ENCODE results near the gene QRICH1. TPM values are rescaled to one million over a fixed set of nuclear protein-coding genes. Genes with fewer than 3 reads are reported as not detected.
A peak's percentile ranks its signal among the peaks of the same experiment; 100 is the strongest.

The QRICH1 gene
- 96.1 TPM for polyA plus RNA-seq (2012; ENCODE audit: insufficient read depth, insufficient read length)

DNA sequence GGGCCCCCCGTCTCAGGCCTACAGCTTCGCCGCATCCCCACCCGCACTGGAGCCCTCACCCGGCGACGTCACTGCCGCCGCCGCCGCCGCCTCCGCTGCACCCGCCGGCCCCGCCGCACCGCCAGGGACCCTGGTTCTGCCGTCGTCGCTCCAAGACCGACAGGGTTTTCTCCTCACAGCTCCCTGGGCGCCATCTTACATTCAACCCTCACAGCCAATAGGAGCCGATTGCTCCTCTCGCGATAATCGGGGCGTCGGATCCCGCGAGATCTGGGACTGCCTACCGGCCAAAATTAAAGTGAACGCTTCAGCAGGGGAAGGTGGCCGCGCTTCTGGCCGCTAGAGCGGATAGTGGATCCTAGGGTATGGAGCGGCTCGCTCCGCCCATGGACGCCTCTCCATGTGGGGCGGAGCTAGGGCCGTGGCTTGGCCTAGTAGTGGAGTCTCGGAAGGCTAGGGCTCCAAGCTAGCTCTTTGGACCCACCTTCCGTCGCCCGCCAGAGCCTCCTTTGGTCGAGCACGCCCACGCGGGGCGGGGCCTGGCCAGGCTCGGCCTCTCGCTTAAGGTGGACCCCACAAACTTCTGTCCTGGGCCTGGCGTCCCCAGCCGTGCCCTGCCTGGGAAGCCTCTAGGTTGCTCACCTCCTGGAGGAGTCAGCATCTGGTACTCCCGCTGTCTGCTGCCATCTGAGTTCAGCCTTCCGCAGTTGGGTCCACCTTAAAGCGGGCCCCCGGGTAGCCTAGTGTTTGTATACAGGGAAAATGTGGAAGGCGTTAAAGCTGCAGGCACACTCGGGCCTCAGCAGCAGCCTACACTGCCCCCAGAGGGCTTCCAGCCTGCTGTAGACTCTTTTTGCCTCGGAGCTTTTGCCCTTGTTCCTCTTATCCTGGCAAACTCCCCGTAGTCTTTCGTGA is at the start of gene QRICH1:
TSS of gene QRICH1 (minus strand) at position 219 of the 915 bp plus-strand sequence. CDS start 17,054 bp downstream, outside the sequence.
- peak within 1 kb of the TSS; percentile 100 for H3K4me3 ChIP-seq (ENCODE audit: low read length)

GRCh38 chr3:49140080-49140479 is 46.2 kb upstream of the QRICH1 start:
- no peak overlapping the region for H3K4me3 ChIP-seq (ENCODE audit: low read length)
- DNase-seq (ENCODE audit: low read depth, low spot score): no peak

More for the DNA sequence above, at the start of gene QRICH1:
- peak; percentile 96 for DNase-seq (ENCODE audit: low read depth, low spot score)

DNA sequence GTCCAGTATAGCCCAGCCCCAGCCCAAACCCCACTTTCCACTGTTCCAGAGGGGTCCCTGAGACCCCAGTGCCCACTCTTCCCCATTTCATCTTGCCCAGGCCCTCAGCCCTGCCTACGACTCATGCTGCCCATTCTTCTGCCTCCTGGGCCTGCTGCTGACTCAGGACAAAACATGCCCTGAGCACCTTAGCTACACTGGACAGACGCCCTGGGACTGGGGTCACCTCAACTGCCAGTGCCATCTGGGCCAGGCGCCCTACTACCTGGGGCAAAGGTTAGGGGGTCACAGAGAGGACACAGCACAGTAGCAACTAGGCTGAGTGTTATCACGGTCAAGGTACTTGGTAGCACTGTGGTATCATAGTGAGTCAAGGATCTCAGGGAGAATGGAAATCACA is 41.6 kb upstream of the QRICH1 start:
- DNase-seq (ENCODE audit: low read depth, low spot score): no peak
- no peak overlapping the region for H3K4me3 ChIP-seq (ENCODE audit: low read length)

DNA sequence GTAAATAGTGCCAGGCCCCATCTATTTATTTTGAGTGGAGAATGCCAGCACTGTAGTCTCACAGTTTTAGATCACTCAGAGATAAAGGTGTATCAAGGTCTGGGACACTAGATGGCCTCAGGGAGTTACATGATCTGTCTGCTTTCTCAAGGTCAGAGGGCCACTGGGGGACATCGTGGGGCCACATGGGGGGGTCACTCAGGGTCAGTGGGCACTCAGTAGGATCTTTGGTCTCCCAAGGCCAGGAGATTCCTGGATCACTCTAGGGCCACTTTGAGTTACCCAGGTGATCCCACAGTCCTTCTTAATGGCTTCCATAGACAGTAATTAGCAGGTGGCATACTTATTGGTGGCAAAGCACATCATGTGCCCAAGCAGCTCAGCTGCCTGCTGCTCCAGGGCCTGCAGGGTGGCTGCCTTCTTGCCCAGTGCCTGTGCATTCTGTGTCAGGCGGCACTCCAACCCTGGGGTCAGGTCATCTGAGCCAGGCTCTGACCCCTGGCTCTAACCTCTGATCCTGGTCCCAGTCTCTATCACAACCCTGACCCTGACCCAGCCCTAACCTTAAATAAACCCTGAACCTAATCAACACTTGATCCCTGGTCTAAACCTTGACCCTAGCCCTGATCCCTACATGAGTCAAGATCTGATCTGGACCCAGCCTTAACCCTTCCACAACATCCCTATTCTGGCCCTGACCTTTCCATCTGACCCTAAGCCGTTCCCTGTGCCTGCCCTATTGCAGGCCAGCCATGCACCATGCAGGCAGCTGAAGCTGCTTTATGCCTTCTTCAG is 40.8 kb upstream of the QRICH1 start:
- H3K4me3 ChIP-seq (ENCODE audit: low read length): no peak overlapping the region
- DNase-seq (ENCODE audit: low read depth, low spot score): no peak

DNA sequence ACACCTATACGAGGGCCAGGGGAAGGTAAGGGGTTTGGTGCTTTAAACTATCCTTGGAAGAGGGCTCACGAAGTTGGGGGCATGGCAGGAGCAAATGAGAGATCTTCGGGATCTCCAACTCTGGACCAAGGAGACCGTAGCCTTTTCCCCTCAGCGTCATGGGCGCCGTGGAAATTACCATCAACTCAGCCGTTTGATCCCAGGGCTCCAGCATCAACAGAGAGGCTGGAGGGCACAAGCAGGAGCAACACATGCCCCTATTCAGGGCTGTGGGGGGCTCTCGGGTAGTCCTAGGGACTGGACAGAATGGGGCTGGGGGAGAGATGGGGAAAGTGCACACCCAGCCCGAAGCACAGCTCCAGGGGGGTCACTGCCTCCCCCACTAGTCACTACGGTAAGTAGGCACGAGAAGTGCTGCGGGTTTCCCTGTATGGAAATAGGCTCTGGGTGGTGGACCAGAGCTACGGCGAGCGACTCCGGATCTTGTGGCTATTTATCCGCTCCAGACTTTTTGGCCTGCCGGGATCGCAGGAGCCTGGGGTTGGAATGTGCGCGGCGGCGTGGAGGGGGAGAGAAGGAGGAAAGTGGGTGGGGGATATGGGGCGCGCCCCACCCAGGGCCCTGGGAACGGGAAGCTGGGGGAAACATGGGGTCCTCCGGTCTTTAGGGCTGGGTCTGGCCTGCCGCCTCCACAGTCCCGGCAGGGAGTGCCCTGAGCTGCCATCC is 39.5 kb upstream of the QRICH1 start:
- DNase-seq (ENCODE audit: low read depth, low spot score): no peak
- H3K4me3 ChIP-seq (ENCODE audit: low read length): no peak overlapping the region

DNA sequence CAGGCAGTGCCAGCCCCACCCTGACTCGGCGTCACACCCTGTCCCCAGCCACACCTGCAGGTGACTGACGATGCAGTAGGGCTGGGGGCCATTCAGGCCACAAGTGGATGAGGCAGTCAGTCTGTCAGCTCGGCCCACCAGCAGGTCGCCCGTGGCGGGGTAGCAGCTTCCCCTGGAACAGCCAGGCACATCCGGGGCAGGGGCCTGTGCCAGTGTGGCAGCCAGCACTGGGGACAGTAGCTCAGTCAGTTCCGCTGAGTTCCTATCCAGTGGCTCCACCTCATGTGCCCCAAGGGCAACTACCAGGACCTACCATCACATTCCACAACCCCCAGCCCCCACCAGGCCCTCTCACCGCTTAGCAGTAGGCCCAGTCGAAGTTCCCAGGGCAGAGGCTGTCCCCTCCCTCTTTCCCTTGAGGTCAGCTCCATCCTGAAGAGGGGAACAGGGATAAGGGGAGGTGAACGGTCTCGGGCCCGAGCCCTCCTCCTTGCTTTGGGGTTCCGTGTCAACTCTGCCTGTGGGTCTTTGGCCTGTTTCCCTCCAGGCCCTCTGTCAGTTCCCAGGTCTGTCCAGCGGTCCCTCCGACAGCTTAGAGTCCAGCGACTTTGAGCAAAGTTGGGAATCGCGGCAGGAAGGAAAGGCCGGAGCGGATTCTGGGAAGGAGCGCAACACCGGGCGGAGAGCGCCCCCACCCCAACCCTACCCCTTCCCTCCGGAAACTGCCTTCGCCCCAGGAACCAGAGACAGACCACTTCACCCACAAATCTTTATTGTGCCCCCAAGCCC is 38.8 kb upstream of the QRICH1 start, which contains the start of gene LAMB2:
TSS of gene LAMB2 (minus strand) at position 614 of the 789 bp plus-strand sequence. CDS start at position 431, 183 bp downstream.
- DNase-seq (ENCODE audit: low read depth, low spot score): no peak
- H3K4me3 ChIP-seq (ENCODE audit: low read length): no peak within 1 kb of the TSS

GRCh38 chr3:49132073-49132436 is 38.2 kb upstream of the QRICH1 start:
- H3K4me3 ChIP-seq (ENCODE audit: low read length): no peak overlapping the region
- no peak for DNase-seq (ENCODE audit: low read depth, low spot score)

- H3K4me3 ChIP-seq (ENCODE audit: low read length): no peak overlapping the region
- DNase-seq (ENCODE audit: low read depth, low spot score): no peak
These were observed 37.7 kb upstream of the QRICH1 start for GRCh38 chr3:49131576-49131975.

- no peak for DNase-seq (ENCODE audit: low read depth, low spot score)
- H3K4me3 ChIP-seq (ENCODE audit: low read length): no peak overlapping the region
These were observed 37.2 kb upstream of the QRICH1 start for GRCh38 chr3:49131040-49131439.

DNA sequence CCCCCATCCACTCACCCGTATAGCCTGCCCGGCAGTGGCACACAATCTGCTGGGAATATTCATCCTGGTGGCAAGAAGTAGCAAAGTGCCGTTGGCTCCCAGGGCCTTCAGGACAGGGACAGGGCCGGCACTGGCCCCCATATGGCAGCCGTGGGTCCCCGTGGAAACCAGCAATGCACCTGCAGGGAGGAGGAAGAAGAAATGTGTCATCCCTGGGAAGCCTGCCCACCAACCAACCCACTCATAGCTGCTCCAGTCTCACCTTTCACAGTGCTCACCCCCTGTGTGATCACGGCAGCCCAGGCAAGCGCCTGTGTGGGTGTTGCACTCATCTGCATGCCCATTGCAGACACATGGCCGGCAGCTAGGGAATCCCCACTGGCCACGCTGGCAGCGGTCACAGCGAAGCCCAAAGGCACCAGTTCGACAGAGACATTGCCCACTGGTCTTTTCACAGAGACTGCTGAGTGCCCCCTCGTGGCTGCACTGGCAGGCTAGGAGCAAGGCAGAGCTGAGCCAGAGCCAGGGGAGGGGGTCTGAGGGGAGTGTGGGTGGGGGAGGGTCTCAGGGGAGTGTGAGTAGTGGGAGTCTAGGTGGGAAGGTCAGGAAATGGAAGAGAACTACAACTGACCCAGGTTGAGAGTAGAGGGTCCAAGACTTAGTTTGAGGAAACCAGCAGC is 31.3 kb upstream of the QRICH1 start:
- H3K4me3 ChIP-seq (ENCODE audit: low read length): no peak overlapping the region
- no peak for DNase-seq (ENCODE audit: low read depth, low spot score)

DNA sequence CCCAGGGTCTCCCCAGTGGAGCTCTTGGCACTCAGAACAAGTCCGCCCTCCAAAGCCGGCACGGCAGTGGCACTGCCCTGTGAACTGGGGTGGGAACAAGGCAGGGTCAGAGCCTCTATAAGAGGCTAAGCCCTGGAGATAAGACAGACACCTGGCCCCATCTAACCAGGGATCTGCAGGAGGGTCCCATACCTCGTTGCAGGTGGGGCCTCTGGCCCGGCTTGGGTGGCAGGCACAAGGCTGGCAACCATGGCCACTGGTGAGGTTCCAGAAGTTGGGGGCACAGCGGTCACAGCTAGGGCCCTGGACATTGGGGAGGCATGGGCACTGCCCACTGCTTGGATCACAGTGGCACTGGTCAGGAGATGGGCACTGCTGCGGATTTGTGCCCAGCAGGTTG is 30.3 kb upstream of the QRICH1 start:
- no peak for DNase-seq (ENCODE audit: low read depth, low spot score)
- no peak overlapping the region for H3K4me3 ChIP-seq (ENCODE audit: low read length)

DNA sequence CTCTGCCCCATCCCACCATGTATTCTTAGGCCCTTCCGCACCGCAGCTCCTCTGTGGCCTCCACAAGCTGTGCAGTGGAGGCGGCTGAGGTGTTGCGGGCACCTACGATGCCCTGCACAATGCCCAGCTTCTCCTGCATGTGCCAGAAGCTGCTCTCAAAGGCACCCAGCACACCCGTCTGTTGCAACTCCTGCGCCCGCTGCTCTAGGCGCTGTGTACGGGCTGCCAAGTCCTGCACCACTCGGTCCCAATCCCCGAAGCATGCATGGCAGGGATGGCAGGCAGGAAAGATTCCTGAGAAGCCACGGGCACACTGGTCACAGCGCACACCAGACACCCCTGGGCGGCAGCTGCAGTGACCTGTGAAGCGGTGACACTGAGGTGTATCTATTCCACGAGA is 29.8 kb upstream of the QRICH1 start:
- H3K4me3 ChIP-seq (ENCODE audit: low read length): no peak overlapping the region
- no peak for DNase-seq (ENCODE audit: low read depth, low spot score)

DNA sequence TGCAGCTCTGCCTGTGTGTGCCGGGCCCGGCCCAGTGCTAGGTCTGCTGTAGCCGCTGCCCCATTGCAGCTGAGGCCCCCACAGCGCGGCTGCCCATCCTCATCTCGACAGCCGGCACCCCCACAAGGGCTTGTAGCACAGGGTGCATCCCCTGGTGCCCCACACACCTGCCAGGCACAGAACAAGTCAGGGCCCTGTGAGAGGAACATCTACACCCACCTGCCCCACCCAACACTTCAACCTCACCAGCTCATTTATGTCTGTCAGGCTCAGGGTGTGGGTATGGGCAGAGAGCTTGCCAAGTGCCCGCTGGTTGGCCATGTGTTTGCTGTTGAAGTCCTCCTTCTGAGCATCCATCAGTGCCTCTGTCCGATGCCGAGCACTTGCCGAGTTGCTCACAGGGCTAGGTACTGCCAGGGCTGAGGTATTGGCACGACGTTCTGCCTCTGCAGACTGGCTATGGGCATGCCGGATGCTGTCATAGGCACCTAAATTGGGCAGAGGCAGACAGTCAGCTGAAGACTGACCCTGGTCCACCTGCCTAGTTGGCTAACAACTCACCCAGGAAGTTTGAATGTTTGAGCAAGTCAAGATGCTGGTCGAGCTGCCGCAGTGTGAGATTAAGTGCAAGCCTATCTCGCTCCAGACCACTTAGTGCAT is 29.1 kb upstream of the QRICH1 start:
- H3K4me3 ChIP-seq (ENCODE audit: low read length): no peak overlapping the region
- no peak for DNase-seq (ENCODE audit: low read depth, low spot score)

DNA sequence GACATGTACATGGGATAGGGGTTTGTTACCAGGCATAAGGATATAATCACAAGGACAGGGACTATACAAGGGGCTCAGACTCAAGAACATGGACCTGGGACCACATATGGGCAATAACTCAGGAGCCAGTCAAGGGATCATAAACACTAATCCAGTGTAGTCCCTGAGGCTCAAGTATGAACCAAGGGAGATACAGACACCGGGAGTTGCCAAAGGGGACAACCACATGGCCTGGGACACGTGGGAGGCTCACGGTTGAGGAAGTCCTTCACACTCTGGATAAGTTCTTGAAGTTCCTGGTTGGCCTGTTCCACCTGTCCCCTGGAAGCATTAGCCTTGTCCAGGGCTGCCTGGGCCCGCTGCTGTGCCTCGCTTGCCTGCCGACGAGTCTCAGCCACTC is 28.6 kb upstream of the QRICH1 start:
- H3K4me3 ChIP-seq (ENCODE audit: low read length): no peak overlapping the region
- no peak for DNase-seq (ENCODE audit: low read depth, low spot score)

GRCh38 chr3:49122022-49122421 is 28.2 kb upstream of the QRICH1 start:
- no peak for DNase-seq (ENCODE audit: low read depth, low spot score)
- H3K4me3 ChIP-seq (ENCODE audit: low read length): no peak overlapping the region

DNA sequence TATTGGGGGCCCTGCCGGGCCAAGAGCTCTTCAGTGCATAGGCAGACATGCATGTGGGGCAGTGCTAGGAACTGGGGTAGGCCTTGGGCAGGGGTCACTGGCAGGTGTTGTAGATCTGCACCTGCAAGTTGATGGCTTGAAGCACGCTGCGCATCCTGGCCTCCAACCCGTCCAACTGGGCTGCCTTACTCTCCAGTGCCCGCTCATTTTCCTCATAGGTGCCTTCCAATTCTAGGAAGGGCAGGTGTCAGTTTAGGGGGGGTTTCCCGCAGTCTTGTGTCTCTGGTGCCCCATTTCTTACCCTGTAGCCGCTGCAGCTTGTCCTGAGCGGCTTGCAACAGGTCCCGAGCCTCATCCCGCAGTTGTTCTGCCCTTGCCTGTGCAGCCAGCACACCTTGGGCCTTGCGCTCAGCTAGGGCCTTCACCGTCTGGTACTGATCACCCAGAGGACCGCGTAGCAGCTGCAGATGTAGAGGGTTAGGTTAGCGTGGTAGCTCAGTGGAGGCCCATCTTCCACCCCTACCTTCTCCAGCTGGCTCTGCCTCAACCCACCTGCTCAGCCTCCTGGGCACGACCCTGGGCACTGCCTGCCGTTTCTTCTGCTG is 27.4 kb upstream of the QRICH1 start:
- peak; percentile 38 for DNase-seq (ENCODE audit: low read depth, low spot score)
- peak overlapping the region; percentile 94 for H3K4me3 ChIP-seq (ENCODE audit: low read length)

DNA sequence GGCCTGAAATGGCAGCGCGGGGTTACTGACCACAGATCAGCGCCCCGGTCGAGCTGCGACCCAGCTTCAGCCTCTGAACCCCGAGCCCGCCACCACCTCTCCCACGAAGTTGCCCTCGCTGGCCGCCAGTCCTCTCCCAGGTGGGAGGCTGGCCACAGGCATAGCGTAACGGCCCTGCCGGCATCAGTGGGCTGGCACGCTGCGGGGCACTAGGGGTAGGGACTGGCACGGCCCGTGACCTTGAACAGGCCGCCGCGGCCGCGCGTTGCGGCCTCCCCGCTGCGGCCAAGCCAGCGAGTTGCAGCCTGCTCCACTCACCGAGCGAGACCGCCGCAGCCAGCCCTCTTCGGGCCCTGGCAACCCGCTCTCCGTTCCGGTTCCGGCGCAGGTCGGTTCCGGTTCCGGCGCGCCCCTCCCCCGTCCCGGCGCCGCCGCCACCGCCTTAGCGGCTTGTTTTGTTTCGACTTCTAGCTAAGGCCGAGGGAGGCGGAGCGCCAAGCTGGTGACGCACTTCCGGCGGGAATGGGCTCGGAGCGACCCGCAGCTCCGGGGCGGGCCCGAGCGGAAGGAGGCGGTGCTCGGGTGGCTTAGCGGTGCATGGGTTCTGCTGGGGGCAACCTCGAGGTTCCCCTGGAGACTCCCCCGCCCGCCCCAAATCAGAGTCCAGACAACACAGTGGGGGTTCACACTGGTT is 26.7 kb upstream of the QRICH1 start, which contains the start of gene USP19:
TSS of gene USP19 (minus strand) at position 386 of the 694 bp plus-strand sequence. CDS start 1,678 bp downstream, outside the sequence.
- peak within 1 kb of the TSS; percentile 94 for H3K4me3 ChIP-seq (ENCODE audit: low read length)
- peak; percentile 90 for DNase-seq (ENCODE audit: low read depth, low spot score)
